Tibial artery (tissue), 4 donors: ENCODE measurements around the gene ZNF750.

Experiments
- DNase-seq, 2 donors: peaks; one replicate each; pipeline ENCODE4 v3.0.0-alpha.2; 2019
- H3K27ac ChIP-seq, 2 donors: fragments of 200-600 bp; sonication (generic) in 1 of 2; 1 replicate in 1 of 2; 2 replicates in 1 of 2; pipeline ENCODE4 v1.5.1; 2018 to 2019; ENCODE audit warnings: mild to moderate bottlenecking in 1 of 2
- H3K27me3 ChIP-seq, 2 donors: fragments of 200-600 bp; sonication (generic) in 1 of 2; one replicate each; pipeline versions ENCODE4 v1.5.1 to v1.6.0; 2016 to 2019
- H3K36me3 ChIP-seq, 3 donors: fragments of 200-600 bp; sonication (generic) in 2 of 3; one replicate each; pipeline ENCODE4 v1.5.1; 2016 to 2019; ENCODE audit warnings: mild to moderate bottlenecking in 2 of 3
- H3K4me1 ChIP-seq, 4 donors: fragments of 200-600 bp; sonication (generic) in 2 of 4; 1 replicate in 3 of 4; 2 replicates in 1 of 4; pipeline ENCODE4 v1.5.1; 2016 to 2019
- H3K4me3 ChIP-seq, 2 donors: fragments of 200-600 bp; sonication (generic) in 1 of 2; 1 replicate in 1 of 2; 2 replicates in 1 of 2; pipeline ENCODE4 v1.5.1; 2018 to 2019; ENCODE audit warnings: mild to moderate bottlenecking in 2 of 2
- H3K9me3 ChIP-seq, 3 donors: fragments of 200-600 bp; sonication (generic) in 1 of 3; one replicate each; pipeline ENCODE4 v1.5.1; 2016 to 2019
- CTCF ChIP-seq, 2 experiments: fragments of 200-600 bp in 1 of 2; fragments of 450-650 bp in 1 of 2; IDR thresholded peaks; one replicate each; pipeline ENCODE4 v1.5.1; 2017 to 2019; ENCODE audit warnings: antibody characterized with exemption in 2 of 2, mild to moderate bottlenecking in 1 of 2, moderate library complexity in 1 of 2
- intact Hi-C: fragments of 100-400 bp; cut with DNase I; formaldehyde crosslinking; loops from one replicate; pipeline ENCODE4 v1.15.0; 2023; ENCODE audit warnings: low total_unique reads

Gene ZNF750

GRCh38 chr17:82806645-82807044 is 33.2 kb downstream of the ZNF750 start:
- H3K27ac ChIP-seq = no peak overlapping the region
- intact Hi-C loops = no loop called here
- H3K4me3 ChIP-seq = no peak overlapping the region
- peaks cover 0 to 12% (median 8%) of the 10 kb centered on the region in 4 donors for H3K4me1 ChIP-seq
- DNase-seq = no peak
- TF ChIP-seq CTCF (IDR thresholded peaks at IDR 0.05) = no peak
- no peaks in the 10 kb centered on the region for H3K27me3 ChIP-seq
- H3K36me3 ChIP-seq = peaks cover 0 to 49% (median 29%) of the 10 kb centered on the region in 3 donors
- no peaks in the 10 kb centered on the region for H3K9me3 ChIP-seq

- H3K27ac ChIP-seq = no peak overlapping the region
- no peak for DNase-seq
- H3K4me1 ChIP-seq = peaks cover 0 to 12% (median 8%) of the 10 kb centered on the region in 4 donors
- H3K4me3 ChIP-seq = no peak overlapping the region
- H3K27me3 ChIP-seq = no peaks in the 10 kb centered on the region
- no peak for TF ChIP-seq CTCF (IDR thresholded peaks at IDR 0.05)
- H3K36me3 ChIP-seq = peaks cover 0 to 49% (median 26%) of the 10 kb centered on the region in 3 donors
- H3K9me3 ChIP-seq = no peaks in the 10 kb centered on the region
- intact Hi-C loops = no loop called here
Measured at GRCh38 chr17:82805823-82806222, 34.0 kb downstream of the ZNF750 start.

- peak overlapping the region in 1 of 2 donors; percentile 44 for H3K27ac ChIP-seq
- TF ChIP-seq CTCF (IDR thresholded peaks at IDR 0.05) = no peak
- no peaks in the 10 kb centered on the region for H3K27me3 ChIP-seq
- no peaks in the 10 kb centered on the region for H3K9me3 ChIP-seq
- intact Hi-C loops = no loop called here
- no peak for DNase-seq
- no peak overlapping the region for H3K4me3 ChIP-seq
- H3K4me1 ChIP-seq = peaks cover 0 to 12% (median 8%) of the 10 kb centered on the region in 4 donors
- peaks cover 0 to 49% (median 32%) of the 10 kb centered on the region in 3 donors for H3K36me3 ChIP-seq
Measured at GRCh38 chr17:82805254-82805653, 34.6 kb downstream of the ZNF750 start.

- Histone ChIP-seq H3K4me1 (peaks cover 0 to 10% (median 7%) of the 10 kb centered on the region in 4 donors), H3K4me3 (no peak overlapping the region), H3K27ac (peak overlapping the region; percentile 41 to 44), H3K36me3 (peaks cover 0 to 48% (median 36%) of the 10 kb centered on the region in 3 donors), H3K9me3 (no peaks in the 10 kb centered on the region), H3K27me3 (no peaks in the 10 kb centered on the region)
- TF ChIP-seq CTCF (IDR thresholded peaks at IDR 0.05) = no peak
- peak; percentile 71 to 88 for DNase-seq
- intact Hi-C loops = no loop called here
Measured at GRCh38 chr17:82804442-82805191, 35.2 kb downstream of the ZNF750 start.

- intact Hi-C loops = no loop called here
- Histone ChIP-seq H3K4me3 (no peak overlapping the region), H3K36me3 (peaks cover 0 to 52% (median 41%) of the 10 kb centered on the region in 3 donors), H3K27me3 (no peaks in the 10 kb centered on the region), H3K4me1 (peaks cover 0 to 8% (median 1%) of the 10 kb centered on the region in 4 donors), H3K27ac (no peak overlapping the region), H3K9me3 (no peaks in the 10 kb centered on the region)
- no peak for DNase-seq
- TF ChIP-seq CTCF (IDR thresholded peaks at IDR 0.05) = no peak
Measured at GRCh38 chr17:82803606-82804005, 36.2 kb downstream of the ZNF750 start.
